LoVo (cell line): ENCODE results near the gene TMEM117.
"Not testable (repeated sequence)": the region's sequence is repeated elsewhere in the genome, so short reads cannot be mapped to it uniquely, and the experiment has no call there.

Experiments
- DNase-seq: peaks from one replicate; pipeline ENCODE4 v3.0.0-alpha.2; 2016; ENCODE audit warnings: low spot score

TMEM117 gene

GRCh38 chr12:44224399-44225148 lies 388.7 kb downstream of the TMEM117 start:
- DNase-seq = no peak

GRCh38 chr12:44225149-44225510 lies 389.2 kb downstream of the TMEM117 start:
- DNase-seq = no peak

DNA sequence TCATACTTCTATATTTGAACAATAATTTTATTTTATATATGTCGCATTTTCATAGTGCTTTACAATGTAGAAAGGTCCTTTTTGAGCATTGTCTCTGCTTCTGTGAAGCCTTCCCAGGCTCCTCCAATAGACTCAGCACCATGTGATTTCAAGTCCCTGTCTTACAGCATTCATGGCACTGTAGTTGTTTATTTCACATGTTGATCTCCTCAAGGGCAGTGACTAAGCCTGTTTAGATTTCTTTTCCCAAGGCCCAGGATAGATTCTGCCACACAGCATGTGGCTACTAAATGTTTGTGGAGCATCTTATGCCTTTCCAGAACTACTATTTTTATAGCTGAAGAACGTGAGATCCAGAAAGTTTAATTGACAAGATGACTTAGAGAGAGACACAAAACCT lies 391.7 kb downstream of the TMEM117 start:
- no peak for DNase-seq

- no peak for DNase-seq
These were observed 394.0 kb downstream of the TMEM117 start for GRCh38 chr12:44229846-44230245.

DNA sequence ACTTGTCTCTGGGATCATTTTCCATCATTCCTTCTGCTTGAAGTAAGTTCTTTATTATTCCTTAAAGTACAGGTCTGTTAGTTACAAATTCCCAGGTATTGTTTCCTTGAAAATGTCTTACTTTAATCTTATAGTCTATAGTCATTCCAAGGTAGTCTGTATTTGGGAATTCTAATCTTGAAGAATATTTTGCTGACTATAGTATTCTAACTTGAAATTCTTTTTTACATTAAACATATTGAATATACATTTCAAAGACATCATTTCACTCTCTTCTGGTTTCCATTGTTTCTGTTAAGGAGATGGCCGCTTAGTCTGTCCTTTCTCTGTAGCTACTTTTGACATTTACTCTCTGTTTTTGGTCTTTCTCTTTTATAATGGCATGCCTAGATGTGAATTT lies 399.8 kb downstream of the TMEM117 start:
- no peak for DNase-seq

DNA sequence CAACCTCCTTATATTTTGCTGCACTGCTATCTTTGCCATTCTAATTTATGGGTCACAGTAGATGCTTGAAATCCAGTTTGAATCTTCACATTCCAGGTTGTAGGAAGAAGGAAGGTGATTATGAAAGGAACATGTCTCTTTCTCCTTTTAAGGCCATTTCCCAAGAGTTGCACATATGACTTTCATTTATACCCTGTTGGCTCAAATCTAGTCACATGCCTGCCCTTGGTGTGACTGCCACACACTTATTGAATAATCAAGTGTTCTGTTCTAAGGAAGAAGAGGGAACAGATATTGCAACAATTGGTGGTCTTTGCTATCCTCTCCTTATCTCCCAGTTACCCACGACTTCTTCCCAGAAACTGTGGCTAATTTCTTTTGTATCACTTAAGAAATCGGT lies 404.3 kb downstream of the TMEM117 start:
- no peak for DNase-seq

- DNase-seq = no peak
These were observed 410.1 kb downstream of the TMEM117 start for GRCh38 chr12:44245932-44246331.

DNA sequence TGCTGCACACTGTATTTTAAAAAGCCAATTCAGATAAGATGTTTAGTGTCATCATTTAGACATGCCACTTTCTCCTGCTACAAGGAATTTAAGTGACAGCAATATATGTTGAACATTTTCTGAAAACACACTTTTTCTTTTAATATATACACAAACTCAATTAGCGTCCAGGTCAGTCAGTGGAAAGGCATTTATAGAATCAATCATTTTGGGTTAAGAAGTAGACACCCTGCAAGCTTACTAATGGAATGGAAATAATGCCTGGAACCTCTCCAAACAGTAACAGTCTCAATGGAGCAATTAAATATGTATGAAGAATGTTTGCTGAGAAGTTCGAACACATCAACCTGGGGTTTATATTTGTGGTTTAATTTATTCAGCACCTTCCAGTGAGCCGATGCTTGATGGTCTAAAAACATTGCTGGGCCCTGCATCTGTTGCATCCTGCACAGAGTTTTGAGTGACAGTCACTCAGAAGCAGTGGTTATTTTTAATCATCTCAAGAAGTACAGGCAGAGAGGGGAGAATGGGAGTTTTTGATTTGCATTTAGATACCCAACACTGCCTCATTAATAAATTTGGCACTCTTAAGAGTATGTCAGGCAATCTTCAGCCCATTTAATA lies 410.7 kb downstream of the TMEM117 start:
- no peak for DNase-seq

- no peak for DNase-seq
These were observed 411.7 kb downstream of the TMEM117 start for GRCh38 chr12:44247588-44247987.

DNA sequence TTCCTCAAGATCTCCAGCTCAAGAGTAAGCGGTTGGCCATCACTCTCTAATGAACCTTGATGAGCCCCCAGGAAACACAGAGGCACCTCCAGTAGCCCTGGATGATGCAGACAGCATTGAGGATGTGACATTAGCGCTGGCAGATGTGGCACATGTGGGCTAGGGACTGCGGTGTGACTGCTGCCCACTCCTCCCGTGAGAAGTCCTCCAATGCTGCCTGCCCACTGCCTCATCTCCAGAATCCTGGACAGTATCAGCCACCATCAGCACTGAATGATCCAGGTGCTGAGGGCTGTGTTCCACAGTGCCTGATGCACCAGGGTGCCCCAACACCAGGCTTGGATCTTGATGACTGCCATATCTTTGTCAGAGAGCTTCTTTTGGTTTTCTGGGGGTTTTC lies 412.6 kb downstream of the TMEM117 start:
- DNase-seq = no peak

DNA sequence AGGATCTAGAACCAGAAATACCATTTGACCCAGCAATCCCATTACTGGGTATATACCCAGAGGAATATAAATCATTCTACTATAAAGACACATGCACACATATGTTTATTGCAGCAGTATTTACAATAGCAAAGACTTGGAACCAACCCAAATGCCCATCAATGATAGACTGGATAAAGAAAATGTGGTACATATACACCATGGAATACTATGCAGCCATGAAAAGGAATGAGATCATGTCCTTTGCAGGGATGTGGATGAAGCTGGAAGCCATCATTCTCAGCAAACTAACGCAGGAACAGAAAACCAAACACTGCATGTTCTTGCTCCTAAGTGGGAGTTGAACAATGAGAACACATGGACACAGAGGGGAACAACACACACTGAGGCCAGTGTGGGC lies 414.6 kb downstream of the TMEM117 start:
- not testable (repeated sequence) for DNase-seq

DNA sequence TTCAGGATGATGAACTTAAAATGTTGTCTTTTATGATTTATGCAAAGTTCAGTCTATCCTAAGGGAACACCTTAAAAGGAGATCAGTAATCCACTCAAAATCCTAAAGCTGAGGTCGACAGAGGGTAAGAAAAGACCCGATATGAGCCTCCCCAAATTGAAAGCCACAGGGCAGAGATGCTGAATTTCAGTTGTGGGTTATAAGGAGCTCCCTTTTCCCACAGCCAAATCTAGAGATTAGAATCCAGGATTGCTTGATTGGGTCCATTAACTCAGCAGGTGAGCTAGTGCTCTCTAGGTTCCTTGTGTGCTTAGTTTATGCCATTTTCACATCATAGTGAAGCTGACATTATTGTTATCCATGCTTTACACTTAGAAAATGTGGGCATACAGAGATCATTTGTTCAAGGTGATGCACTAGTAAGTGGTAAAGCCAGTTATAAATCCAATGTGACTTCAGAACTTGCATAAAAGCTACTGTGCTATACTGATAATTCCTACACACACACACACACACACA lies 417.5 kb downstream of the TMEM117 start:
- DNase-seq = no peak

- DNase-seq = no peak
These were observed 422.4 kb downstream of the TMEM117 start for GRCh38 chr12:44258246-44258645.

DNA sequence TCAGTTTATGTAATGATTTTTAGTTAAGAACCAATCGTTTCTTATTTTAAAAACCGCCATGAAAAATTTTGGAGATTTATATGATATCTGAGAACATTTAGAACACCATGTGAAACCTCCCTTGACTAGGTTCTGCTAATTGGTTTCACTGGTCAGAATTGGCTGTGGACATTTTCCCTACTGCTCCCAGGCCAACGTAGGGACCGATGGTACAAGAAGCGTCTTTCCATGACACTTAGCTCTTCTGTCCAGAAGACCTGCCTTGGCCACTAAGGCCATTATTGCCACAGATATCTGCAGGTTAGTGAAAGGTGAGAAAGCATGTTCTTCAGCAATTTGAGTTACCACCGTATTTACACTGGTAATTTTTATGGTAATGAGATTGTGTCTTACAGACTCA lies 424.0 kb downstream of the TMEM117 start:
- DNase-seq = no peak

DNA sequence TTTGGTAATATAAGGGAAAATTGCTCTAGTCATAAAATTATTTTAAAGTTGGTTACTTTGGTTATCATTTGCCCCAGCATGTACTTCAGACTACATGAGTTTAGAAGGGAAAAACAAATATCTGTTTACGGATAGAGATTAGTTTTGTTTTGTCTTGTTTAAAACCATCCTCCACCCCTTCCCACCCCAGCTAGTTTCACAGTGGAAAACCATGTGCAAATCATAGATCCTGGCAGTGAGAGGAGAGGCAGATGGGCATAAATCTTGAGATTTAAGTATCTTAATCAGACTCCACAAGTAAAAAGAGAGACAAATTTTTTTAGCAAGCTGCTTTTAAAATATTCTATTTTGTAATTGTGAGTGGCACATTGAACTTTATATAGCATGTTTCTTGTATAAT lies 424.7 kb downstream of the TMEM117 start:
- DNase-seq = no peak

DNA sequence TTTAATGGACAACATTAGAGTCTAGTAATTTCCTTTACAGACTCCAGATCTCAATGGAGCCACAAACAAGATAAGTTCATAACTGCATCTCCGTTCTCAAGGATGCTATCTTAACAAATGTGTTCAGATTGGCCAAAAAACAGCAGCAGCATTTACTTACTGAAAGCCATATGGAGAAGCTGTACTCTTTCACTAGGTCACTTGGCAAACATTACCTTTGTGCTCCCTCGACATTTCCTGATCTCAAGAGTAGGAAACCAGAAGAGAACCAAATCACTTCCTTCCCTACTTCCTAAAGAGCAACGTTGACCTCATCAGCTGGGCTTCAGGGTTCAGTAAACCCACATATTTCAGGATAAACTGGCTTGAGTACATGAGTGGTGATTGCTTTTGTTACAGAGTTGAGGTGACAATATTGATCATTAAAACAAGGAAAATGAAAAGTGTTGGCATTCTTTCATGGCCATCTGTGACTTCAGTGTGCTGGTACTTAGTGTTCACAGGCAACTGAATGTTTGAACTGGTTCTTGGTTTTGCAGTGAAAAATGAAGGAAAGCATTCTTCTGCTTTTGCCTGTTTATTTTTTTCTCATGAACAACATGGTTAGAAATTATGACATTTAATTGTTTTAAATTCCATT lies 449.6 kb downstream of the TMEM117 start:
- no peak for DNase-seq

- no peak for DNase-seq
These were observed 450.5 kb downstream of the TMEM117 start for GRCh38 chr12:44286336-44286735.

DNA sequence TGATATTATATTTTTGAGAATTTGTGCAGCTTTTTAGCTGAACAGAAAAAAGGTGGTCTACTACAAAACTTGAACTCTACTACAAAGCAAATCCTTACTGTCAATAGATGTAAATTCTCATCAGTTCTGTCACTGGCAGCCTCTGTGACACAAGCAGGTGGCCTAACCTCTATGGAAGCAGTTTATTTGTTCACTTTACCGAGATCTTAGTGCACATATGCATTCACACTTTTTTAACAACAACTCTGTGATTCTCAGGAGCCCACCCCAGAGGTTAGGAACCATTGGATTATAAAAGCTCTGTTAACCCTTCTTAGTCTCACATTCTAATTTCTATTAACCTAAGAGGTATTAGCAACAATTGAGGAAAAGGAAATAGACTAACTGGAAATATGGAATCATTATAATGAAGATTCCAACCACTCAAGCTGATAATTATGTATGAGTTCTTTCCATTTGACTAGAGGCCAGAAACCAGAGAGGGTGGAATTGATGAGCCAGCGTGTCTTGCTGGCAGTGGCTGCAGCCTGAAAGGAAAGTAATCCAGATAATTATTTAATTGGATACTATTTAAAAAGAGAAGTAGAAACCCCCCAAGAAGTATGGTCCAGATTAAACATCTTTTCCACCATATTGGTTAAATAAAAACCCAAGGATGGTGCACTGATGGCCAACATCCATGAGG lies 451.1 kb downstream of the TMEM117 start:
- no peak for DNase-seq

GRCh38 chr12:44287545-44287944 lies 451.7 kb downstream of the TMEM117 start:
- DNase-seq = no peak

DNA sequence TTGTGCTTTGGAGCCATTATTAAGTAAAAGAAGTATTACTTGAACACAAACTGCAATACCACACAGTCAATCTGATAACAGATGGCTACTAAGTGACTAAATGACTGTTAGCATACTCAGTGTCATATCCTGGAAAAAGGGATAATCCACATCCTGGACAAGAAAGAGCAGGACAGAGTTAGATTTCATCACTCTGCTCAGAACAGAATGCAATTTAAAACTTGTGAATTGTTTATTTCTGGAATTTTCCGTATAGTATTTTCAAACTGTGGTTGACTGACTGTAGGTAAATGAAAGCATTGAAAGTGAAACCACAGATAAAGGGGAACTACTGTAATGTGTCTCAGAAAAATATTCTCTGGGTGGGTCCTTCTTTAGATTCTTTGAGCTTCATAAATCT lies 458.8 kb downstream of the TMEM117 start:
- no peak for DNase-seq

- no peak for DNase-seq
These were observed 460.2 kb downstream of the TMEM117 start for GRCh38 chr12:44295958-44296623.

GRCh38 chr12:44296624-44297197 lies 460.8 kb downstream of the TMEM117 start:
- DNase-seq = peak; percentile 16
